DND-41 (cell line): Measurements from ENCODE around the gene MICOS13.

Source experiments
- CTCF ChIP-seq: IDR thresholded peaks from 2 replicates; pipeline ENCODE4 v1.5.1; 2012; ENCODE audit warnings: borderline replicate concordance, low read length, moderate library complexity, mild to moderate bottlenecking; ENCODE audit not compliant: poor library complexity, severe bottlenecking; ENCODE audit errors: extremely low read depth
- EZH2 ChIP-seq: IDR thresholded peaks from 3 replicates; pipeline ENCODE4 v1.6.1; 2012; ENCODE audit warnings: borderline replicate concordance, low read depth, mild to moderate bottlenecking, moderate library complexity, low read length, inconsistent platforms; ENCODE audit not compliant: severe bottlenecking

DNA sequence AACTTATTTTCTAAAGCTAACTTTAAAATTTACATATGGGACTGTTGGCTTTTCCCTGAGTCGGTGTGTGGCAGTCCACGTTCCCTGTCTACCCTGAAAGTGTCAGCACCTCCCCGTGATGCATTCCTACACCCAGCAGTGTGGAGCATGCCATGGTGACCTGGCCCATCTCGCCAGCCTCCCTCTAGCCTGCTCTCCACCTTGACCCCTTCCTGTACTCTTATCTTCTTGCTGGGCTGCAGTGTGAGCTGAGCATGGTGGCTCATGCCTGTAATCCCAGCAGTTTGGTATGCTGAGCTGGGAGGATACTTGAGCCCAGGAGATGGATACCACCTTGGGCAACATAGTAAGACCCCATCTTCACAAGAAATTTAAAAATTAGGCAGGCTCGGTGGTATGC lies 25.4 kb downstream of the MICOS13 start:
- TF ChIP-seq CTCF (no peak), EZH2 (no peak)
